K562 (cell line): ENCODE data around the gene FEN1. TPM values are rescaled to one million over a fixed set of nuclear protein-coding genes. Genes with fewer than 3 reads are reported as not detected.
A peak's percentile ranks its signal among the peaks of the same experiment; 100 is the strongest.

Source experiments
- ATAC-seq: fragments of 200-7000 bp; cut with Tn5 transposase; 3 replicates; pipeline ENCODE4 v1.9.1; 2020; ENCODE audit warnings: moderate library complexity
- BruUV-seq: library from RNA; stranded (reverse); fragments of 400-500 nt; replicated peaks from 2 replicates; lab custom pipeline; 2021; lab: Mats Ljungman, UMichigan
- CTCF ChIA-PET: fragments of 300-600 bp; formaldehyde crosslinking; extraction: SDS; loops from one replicate; lab custom pipeline; 2021; ENCODE audit warnings: low intra/inter-chr PET ratio; lab: Yijun Ruan, JAX
- POLR2A ChIA-PET: fragments of 300-600, 350-650 bp; sonication (Branson Sonifier 250); formaldehyde crosslinking; extraction: SDS; loops from one replicate; lab custom pipeline; 2021; ENCODE audit warnings: antibody characterized with exemption, inconsistent platforms; lab: Yijun Ruan, JAX
- DNase-seq, 4 experiments: peaks; one replicate each; pipeline versions ENCODE4 v3.0.0 to v3.0.0-alpha.2; 2011 to 2018; ENCODE audit warnings: low spot score in 3 of 4, mixed read lengths in 3 of 4; ENCODE audit errors: extremely low read depth in 1 of 4
- FAIRE-seq: peaks from 2 replicates; lab custom pipeline; 2011; peaks lifted over from hg19 to GRCh38; lab: Jason Lieb, UNC
- H2AFZ ChIP-seq: 2 replicates; pipeline ENCODE4 v1.6.0; 2011; ENCODE audit warnings: low read depth, low read length, control low read depth, inconsistent platforms
- H3K27ac ChIP-seq: fragments of 200-600 bp; 3 replicates; pipeline ENCODE4 v1.8.0; 2011; ENCODE audit warnings: low read depth, mild to moderate bottlenecking, control low read depth, inconsistent platforms, low read length, moderate library complexity, mixed read lengths; ENCODE audit errors: extremely low read depth
- H3K27me3 ChIP-seq, 2 experiments: fragments of 300-600 bp in 1 of 2; 2 replicates in 1 of 2; 3 replicates in 1 of 2; pipeline versions ENCODE4 v1.6.0 to v1.8.0; 2011; ENCODE audit warnings: inconsistent platforms in 2 of 2, low read length in 2 of 2, mild to moderate bottlenecking in 1 of 2, mixed read lengths in 1 of 2, moderate library complexity in 1 of 2; ENCODE audit not compliant: control insufficient read depth in 2 of 2, insufficient read depth in 2 of 2
- H3K36me3 ChIP-seq: fragments of 300-600 bp; 3 replicates; pipeline ENCODE4 v1.8.0; 2011; ENCODE audit warnings: mild to moderate bottlenecking, low read length, inconsistent platforms; ENCODE audit not compliant: control insufficient read depth, insufficient read depth
- H3K4me1 ChIP-seq, 2 experiments: fragments of 200-600 bp in 1 of 2; replicated peaks in 1 of 2; 2 replicates in 1 of 2; 3 replicates in 1 of 2; pipeline versions ENCODE4 v1.5.1 to v1.8.0; 2011; ENCODE audit warnings: inconsistent platforms in 2 of 2, low read length in 2 of 2, mild to moderate bottlenecking in 1 of 2, mixed read lengths in 1 of 2, moderate library complexity in 1 of 2; ENCODE audit not compliant: control insufficient read depth in 2 of 2, insufficient read depth in 2 of 2
- H3K4me2 ChIP-seq: 2 replicates; pipeline ENCODE4 v1.6.1; 2011; ENCODE audit warnings: low read length, control low read depth, inconsistent platforms, mixed read lengths; ENCODE audit not compliant: insufficient read depth
- H3K4me3 ChIP-seq: fragments of 200-600 bp; sonication (generic), shearing (Covaris generic); 2 replicates; pipeline ENCODE4 v1.5.1; 2016; ENCODE audit warnings: control low read depth, inconsistent platforms
- H3K79me2 ChIP-seq: fragments of 200-600 bp; 3 replicates; pipeline ENCODE4 v1.8.0; 2011; ENCODE audit warnings: low read length, inconsistent platforms; ENCODE audit not compliant: control insufficient read depth, insufficient read depth
- H3K9ac ChIP-seq, 2 experiments: 2 replicates each; pipeline versions ENCODE4 v1.6.0 to v1.6.1; 2011; ENCODE audit warnings: low read depth in 2 of 2, low read length in 2 of 2, control low read depth in 1 of 2, inconsistent platforms in 1 of 2, mild to moderate bottlenecking in 1 of 2, mixed read lengths in 1 of 2; ENCODE audit not compliant: insufficient read depth in 1 of 2
- H3K9me1 ChIP-seq: one replicate; pipeline ENCODE4 v1.6.0; 2011; ENCODE audit warnings: inconsistent platforms, mild to moderate bottlenecking, low read length, moderate library complexity; ENCODE audit not compliant: control insufficient read depth, insufficient read depth
- H3K9me3 ChIP-seq: replicated peaks from 2 replicates; pipeline ENCODE4 v1.5.1; 2011; ENCODE audit warnings: low read depth, low read length, inconsistent platforms; ENCODE audit not compliant: control insufficient read depth, insufficient read depth
- H4K20me1 ChIP-seq: replicated peaks from 2 replicates; pipeline ENCODE4 v1.6.1; 2011; ENCODE audit warnings: low read length, inconsistent platforms, mixed read lengths; ENCODE audit not compliant: control insufficient read depth, insufficient read depth
- CBX3 ChIP-seq, 2 experiments: IDR thresholded peaks; 1 replicate in 1 of 2; 2 replicates in 1 of 2; pipeline ENCODE4 v1.6.1; 2012; ENCODE audit warnings: inconsistent platforms in 2 of 2, low read length in 2 of 2, borderline replicate concordance in 1 of 2, control low read depth in 1 of 2
- E2F6 ChIP-seq, 2 experiments: IDR thresholded peaks; 2 replicates each; pipeline ENCODE4 v1.6.1; 2011; ENCODE audit warnings: borderline replicate concordance in 1 of 2, control low read depth in 1 of 2, low read depth in 1 of 2, low read length in 1 of 2, mild to moderate bottlenecking in 1 of 2, mixed read lengths in 1 of 2, moderate library complexity in 1 of 2; ENCODE audit not compliant: insufficient read depth in 1 of 2, insufficient read length in 1 of 2, poor library complexity in 1 of 2, severe bottlenecking in 1 of 2; ENCODE audit errors: extremely low read depth in 1 of 2
- FOXJ3 ChIP-seq: sonication (generic); formaldehyde crosslinking; IDR thresholded peaks from 2 replicates; pipeline ENCODE4 v1.4.0; 2020; ENCODE audit warnings: mild to moderate bottlenecking, missing genetic modification reagents
- GATAD2B ChIP-seq: fragments of 450-650 bp; IDR thresholded peaks from 2 replicates; pipeline ENCODE4 v1.6.1; 2017; ENCODE audit warnings: mild to moderate bottlenecking, borderline replicate concordance
- L3MBTL2 ChIP-seq: fragments of 450-650 bp; IDR thresholded peaks from 2 replicates; pipeline ENCODE4 v1.6.1; 2016; ENCODE audit warnings: mild to moderate bottlenecking, moderate library complexity
- MAZ ChIP-seq, 2 experiments: fragments of 450-650 bp in 1 of 2; sonication (generic) in 1 of 2; formaldehyde crosslinking; IDR thresholded peaks in 1 of 2; conservative IDR thresholded peaks in 1 of 2; 2 replicates each; pipeline versions ENCODE4 v1.4.0 to v1.5.0; 2020; ENCODE audit warnings: mild to moderate bottlenecking in 1 of 2, missing genetic modification reagents in 1 of 2
- PML ChIP-seq: IDR thresholded peaks from 2 replicates; pipeline ENCODE4 v1.6.1; 2012; ENCODE audit warnings: low read length, inconsistent platforms
- RNF2 ChIP-seq: sonication (generic); IDR thresholded peaks from 2 replicates; pipeline ENCODE4 v1.6.1; 2016
- WGBS: fragments of 100-300 bp; shearing (Covaris generic); methylation state at CpG from one replicate; pipeline ENCODE4 v1.1.6; 2016; ENCODE audit warnings: low coverage, mixed read lengths; ENCODE audit not compliant: insufficient coverage; ENCODE audit errors: missing lambda C conversion rate; 5-methylcytosine and 5-hydroxymethylcytosine counted together
- in situ Hi-C: fragments of 300-500 bp; cut with MboI; formaldehyde crosslinking; loops from 4 replicates; pipeline ENCODE4 v1.15.0; 2018; ENCODE audit warnings: inconsistent platforms, mixed read lengths
- intact Hi-C: fragments of 100-400 bp; cut with micrococcal nuclease; formaldehyde crosslinking; loops from 2 replicates; pipeline ENCODE4 v1.14.2; 2022
- polyA plus RNA-seq, 8 experiments: library from polyadenylated mRNA; depleted of rRNA in 4 of 8; stranded (reverse) in 5 of 8; unstranded in 3 of 8; fragments of >200 nt; fragmentation: Nextera tagmentation in 2 of 8; fragmentation: Illumina TruSeq in 1 of 8; extraction: Ambion mirVana in 2 of 8; extraction: Trizol in 1 of 8; gene quantifications; 2 replicates each; pipeline versions ENCODE4 v1.2.1 to v1.2.3, GENCODE V29; 2011 to 2014; ENCODE audit warnings: inconsistent platforms in 1 of 8, missing spikeins in 1 of 8
- total RNA-seq, 7 experiments: library from RNA; depleted of rRNA in 6 of 7; stranded (reverse); fragments of >200 nt in 6 of 7; fragmentation: Illumina TruSeq in 2 of 7; extraction: Trizol in 2 of 7; gene quantifications; 2 replicates each; pipeline versions ENCODE4 v1.2.1 to v1.2.3, GENCODE V29; 2011 to 2021; ENCODE audit warnings: low replicate concordance in 1 of 7

The FEN1 gene
- total and polyA plus RNA-seq, 9 of the 15 experiments (the other 6 are each of a cell fraction or from before 2014, with no cell fraction given) = 58.1 to 156 (median 137) TPM

- TF ChIP-seq MAZ (CRISPR knock-in tag; conservative IDR thresholded peaks at IDR 0.05 in 1 of 2, IDR thresholded peaks at IDR 0.05 in 1 of 2) (peak; percentile 79 to 89; a peak in 3 of 4 replicates), RNF2 (peak; percentile 32; the same call in 1 of the 2 replicates), PML (no peak), FOXJ3 (CRISPR knock-in tag) (no peak), L3MBTL2 (peak; percentile 80), GATAD2B (peak; percentile 43; the same call in 1 of the 2 replicates)
Observed at GRCh38 chr11:61754534-61755482, 37.9 kb upstream of the FEN1 start (continued).

GRCh38 chr11:61756147-61756451 is 36.6 kb upstream of the FEN1 start:
- no peak for DNase-seq
- BruUV-seq = no TSS peak
- 53% methylated on average over 4 of the region's 4 CpGs for WGBS
- ChIA-PET CTCF (no interaction called here), POLR2A (interaction anchor here (0.5 to 1.0 kb wide), 2 partner anchors 8 to 9 kb away, joined by 3 to 6 read pairs; no protein-coding TSS in a partner anchor)
- Histone ChIP-seq H3K9ac (peak overlapping the region in 1 of 2 experiments; percentile 78; a peak in 3 of 4 replicates), H3K9me3 (no peaks in the 10 kb centered on the region), H3K4me2 (no peak overlapping the region), H4K20me1 (no peaks in the 10 kb centered on the region), H3K27ac (peak overlapping the region; percentile 66; the same call in 1 of the 3 replicates), H3K27me3 (no peaks in the 10 kb centered on the region), H3K4me1 (peaks cover 50 to 80% of the 10 kb centered on the region in 2 experiments), H3K4me3 (no peak overlapping the region), H3K9me1 (no peaks in the 10 kb centered on the region), H2AFZ (no peak overlapping the region), H3K36me3 (no peaks in the 10 kb centered on the region), H3K79me2 (peaks cover 53% of the 10 kb centered on the region)
- no peak for FAIRE-seq
- in situ Hi-C loops (no loop called here), intact Hi-C loops (no loop called here)
- no peak for ATAC-seq
- TF ChIP-seq E2F6 (IDR thresholded peaks at IDR 0.05; ENCODE audit: borderline replicate concordance in 1 of 2, extremely low read depth in 1 of 2, insufficient read depth in 1 of 2, insufficient read length in 1 of 2, low read depth in 1 of 2, low read length in 1 of 2, poor library complexity in 1 of 2, severe bottlenecking in 1 of 2) (peak in 1 of 2 experiments; percentile 10), CBX3 (IDR thresholded peaks at IDR 0.05; ENCODE audit: borderline replicate concordance in 1 of 2, low read length in 2 of 2) (no peak)
